HG03139 (cell line): ENCODE results near the gene ARFIP1.

Experiments
- ATAC-seq: cut with Tn5 transposase; IDR thresholded peaks from one replicate; pipeline ENCODE4 v1.9.1; 2021; ENCODE audit not compliant: unreplicated experiment

Gene ARFIP1

GRCh38 chr4:152960082-152960481, 180.3 kb downstream of the ARFIP1 start:
- no peak for ATAC-seq

- ATAC-seq: no peak
These were observed 181.4 kb downstream of the ARFIP1 start for GRCh38 chr4:152961014-152961772.

GRCh38 chr4:152961773-152962115, 182.0 kb downstream of the ARFIP1 start:
- no peak for ATAC-seq
